IPS DF 6.9 (cell line): ENCODE results near the gene NCOA4.

Experiments
- DNase-seq: peaks from one replicate; pipeline ENCODE4 v3.0.0-alpha.2; 2013; ENCODE audit warnings: low read depth, low spot score
- H3K27ac ChIP-seq: one replicate; pipeline ENCODE4 v1.5.1; 2013; ENCODE audit warnings: low read length, control low read depth
- H3K27me3 ChIP-seq: 2 replicates; pipeline ENCODE4 v1.6.1; 2013; ENCODE audit warnings: mild to moderate bottlenecking, low read length; ENCODE audit not compliant: control insufficient read depth, insufficient read depth
- H3K36me3 ChIP-seq: 2 replicates; pipeline ENCODE4 v1.6.1; 2013; ENCODE audit warnings: low read length; ENCODE audit not compliant: control insufficient read depth, insufficient read depth
- H3K4me1 ChIP-seq: 2 replicates; pipeline ENCODE4 v1.6.1; 2013; ENCODE audit warnings: low read length; ENCODE audit not compliant: control insufficient read depth, insufficient read depth
- H3K4me3 ChIP-seq: 2 replicates; pipeline ENCODE4 v1.5.1; 2013; ENCODE audit warnings: mild to moderate bottlenecking, low read length
- H3K9me3 ChIP-seq: 2 replicates; pipeline ENCODE4 v1.6.1; 2013; ENCODE audit warnings: low read length, inconsistent platforms; ENCODE audit not compliant: control insufficient read depth, insufficient read depth
- WGBS: extraction: QIAGEN DNeasy Blood & Tissue Kit; methylation state at CpG from one replicate; pipeline ENCODE4 v1.1.7; 2013; ENCODE audit warnings: mixed read lengths, missing lambda C conversion rate; ENCODE audit not compliant: insufficient read length, insufficient coverage; 5-methylcytosine and 5-hydroxymethylcytosine counted together

NCOA4 gene

GRCh38 chr10:46018453-46019176 is 11.8 kb downstream of the NCOA4 start:
- Histone ChIP-seq H3K9me3 (no peaks in the 10 kb centered on the region), H3K4me3 (no peak overlapping the region), H3K36me3 (peaks cover 7% of the 10 kb centered on the region; the same call in 1 of the 2 replicates), H3K4me1 (no peaks in the 10 kb centered on the region), H3K27ac (no peak overlapping the region), H3K27me3 (no peaks in the 10 kb centered on the region)
- WGBS, result no CpG with 5 or more reads among the region's 2 CpGs
- no peak for DNase-seq

- H3K9me3 ChIP-seq, result no peaks in the 10 kb centered on the region
- no peak overlapping the region for H3K27ac ChIP-seq
- no peaks in the 10 kb centered on the region for H3K27me3 ChIP-seq
- H3K4me1 ChIP-seq, result no peaks in the 10 kb centered on the region
- no peak for DNase-seq
- no CpG with 5 or more reads among the region's 2 CpGs for WGBS
- H3K4me3 ChIP-seq, result no peak overlapping the region
- H3K36me3 ChIP-seq, result peaks cover 9% of the 10 kb centered on the region; the same call in 1 of the 2 replicates
Observed at GRCh38 chr10:46017733-46018132, 12.7 kb downstream of the NCOA4 start.

GRCh38 chr10:46016811-46017210 is 13.6 kb downstream of the NCOA4 start:
- Histone ChIP-seq H3K4me3 (no peak overlapping the region), H3K9me3 (no peaks in the 10 kb centered on the region), H3K27me3 (no peaks in the 10 kb centered on the region)

GRCh38 chr10:46016190-46016589 is 14.2 kb downstream of the NCOA4 start:
- no peaks in the 10 kb centered on the region for H3K27me3 ChIP-seq
- no CpG with 5 or more reads among the region's 5 CpGs for WGBS
- no peaks in the 10 kb centered on the region for H3K9me3 ChIP-seq
- H3K4me3 ChIP-seq, result no peak overlapping the region
- H3K4me1 ChIP-seq, result no peaks in the 10 kb centered on the region
- no peak for DNase-seq
- no peak overlapping the region for H3K27ac ChIP-seq
- H3K36me3 ChIP-seq, result peaks cover 10% of the 10 kb centered on the region; the same call in 1 of the 2 replicates

More at GRCh38 chr10:46016811-46017210, 13.6 kb downstream of the NCOA4 start:
- H3K4me1 ChIP-seq, result no peaks in the 10 kb centered on the region
- H3K27ac ChIP-seq, result no peak overlapping the region
- DNase-seq, result no peak
- peaks cover 10% of the 10 kb centered on the region; the same call in 1 of the 2 replicates for H3K36me3 ChIP-seq
- no CpG with 5 or more reads among the region's 1 CpG for WGBS

GRCh38 chr10:46014683-46015405 is 15.6 kb downstream of the NCOA4 start:
- Histone ChIP-seq H3K27me3 (no peaks in the 10 kb centered on the region), H3K9me3 (no peaks in the 10 kb centered on the region), H3K36me3 (peaks cover 18% of the 10 kb centered on the region), H3K4me1 (no peaks in the 10 kb centered on the region), H3K27ac (no peak overlapping the region), H3K4me3 (no peak overlapping the region)
- WGBS, result no CpG with 5 or more reads among the region's 5 CpGs
- DNase-seq, result no peak

- DNase-seq, result no peak
- no peak overlapping the region for H3K27ac ChIP-seq
- no peaks in the 10 kb centered on the region for H3K9me3 ChIP-seq
- H3K4me1 ChIP-seq, result no peaks in the 10 kb centered on the region
- no peak overlapping the region for H3K4me3 ChIP-seq
- WGBS, result no CpG with 5 or more reads among the region's 5 CpGs
- H3K36me3 ChIP-seq, result peaks cover 18% of the 10 kb centered on the region
- no peaks in the 10 kb centered on the region for H3K27me3 ChIP-seq
Observed at GRCh38 chr10:46014206-46014605, 16.2 kb downstream of the NCOA4 start.

- no peak for DNase-seq
- Histone ChIP-seq H3K27ac (no peak overlapping the region), H3K4me3 (no peak overlapping the region), H3K36me3 (peaks cover 23% of the 10 kb centered on the region), H3K9me3 (no peaks in the 10 kb centered on the region), H3K4me1 (no peaks in the 10 kb centered on the region), H3K27me3 (no peaks in the 10 kb centered on the region)
- WGBS, result no CpG with 5 or more reads among the region's 3 CpGs
Observed at GRCh38 chr10:46012746-46013145, 17.7 kb downstream of the NCOA4 start.

- H3K27me3 ChIP-seq, result no peaks in the 10 kb centered on the region
- H3K4me3 ChIP-seq, result no peak overlapping the region
- no peaks in the 10 kb centered on the region for H3K9me3 ChIP-seq
- H3K27ac ChIP-seq, result no peak overlapping the region
- DNase-seq, result no peak
- no peaks in the 10 kb centered on the region for H3K4me1 ChIP-seq
- peaks cover 18% of the 10 kb centered on the region for H3K36me3 ChIP-seq
- no CpG with 5 or more reads among the region's 3 CpGs for WGBS
Observed at GRCh38 chr10:46006219-46006618, 24.2 kb downstream of the NCOA4 start.

GRCh38 chr10:46005383-46005782 is 25.0 kb downstream of the NCOA4 start:
- H3K27ac ChIP-seq, result no peak overlapping the region
- WGBS, result no CpG with 5 or more reads among the region's 4 CpGs
- H3K36me3 ChIP-seq, result peaks cover 14% of the 10 kb centered on the region
- no peaks in the 10 kb centered on the region for H3K4me1 ChIP-seq
- DNase-seq, result no peak
- H3K27me3 ChIP-seq, result no peaks in the 10 kb centered on the region
- H3K4me3 ChIP-seq, result no peak overlapping the region
- no peaks in the 10 kb centered on the region for H3K9me3 ChIP-seq

GRCh38 chr10:46004963-46005362 is 25.5 kb downstream of the NCOA4 start:
- H3K36me3 ChIP-seq, result peaks cover 10% of the 10 kb centered on the region

More at GRCh38 chr10:46004963-46005362, 25.5 kb downstream of the NCOA4 start:
- DNase-seq, result no peak
- Histone ChIP-seq H3K9me3 (no peaks in the 10 kb centered on the region), H3K4me1 (no peaks in the 10 kb centered on the region), H3K27me3 (no peaks in the 10 kb centered on the region), H3K4me3 (no peak overlapping the region), H3K27ac (no peak overlapping the region)
- WGBS, result no CpG with 5 or more reads among the region's 2 CpGs
